Endometrial microvascular endothelial cells (primary cell): ENCODE data around the gene AGAP1. TPM values are rescaled to one million over a fixed set of nuclear protein-coding genes. Genes with fewer than 3 reads are reported as not detected.

Source experiments
- in situ Hi-C: cut with HindIII; loops from 2 replicates; pipeline ENCODE4 v1.10.0; 2017; ENCODE audit warnings: low sequenced_read_pairs, low pct_unique_long_range_greater_than_20kb; ENCODE audit errors: inconsistent ontology term
- total RNA-seq: library from RNA; depleted of rRNA; stranded (reverse); fragments of >200 nt; gene quantifications from one replicate; pipeline ENCODE4 v1.2.3, GENCODE V29; 2015; ENCODE audit errors: inconsistent ontology term

Gene AGAP1
- total RNA-seq, 1 donor from 2014 or later: 19.4 TPM

- in situ Hi-C loops: no loop called here
These were observed 115.9 kb downstream of the AGAP1 start for GRCh38 chr2:235609746-235610145.

- in situ Hi-C loops: no loop called here
These were observed 116.9 kb downstream of the AGAP1 start for GRCh38 chr2:235610696-235611257.

- in situ Hi-C loops: no loop called here
These were observed 117.5 kb downstream of the AGAP1 start for GRCh38 chr2:235611349-235611748.

- in situ Hi-C loops: no loop called here
These were observed 117.9 kb downstream of the AGAP1 start for GRCh38 chr2:235611756-235612155.

- in situ Hi-C loops: no loop called here
These were observed 118.5 kb downstream of the AGAP1 start for GRCh38 chr2:235612181-235612950.

- in situ Hi-C loops: no loop called here
These were observed 119.8 kb downstream of the AGAP1 start for GRCh38 chr2:235613649-235614048.

GRCh38 chr2:235614176-235614860 lies 120.5 kb downstream of the AGAP1 start:
- in situ Hi-C loops: no loop called here

GRCh38 chr2:235614900-235615712 lies 121.3 kb downstream of the AGAP1 start:
- in situ Hi-C loops: no loop called here

- in situ Hi-C loops: no loop called here
These were observed 123.0 kb downstream of the AGAP1 start for GRCh38 chr2:235616885-235617284.

GRCh38 chr2:235618039-235618438 lies 124.2 kb downstream of the AGAP1 start:
- in situ Hi-C loops: no loop called here

- in situ Hi-C loops: no loop called here
These were observed 125.7 kb downstream of the AGAP1 start for GRCh38 chr2:235619544-235619943.

- in situ Hi-C loops: no loop called here
These were observed 127.9 kb downstream of the AGAP1 start for GRCh38 chr2:235621736-235622135.

- in situ Hi-C loops: no loop called here
These were observed 129.3 kb downstream of the AGAP1 start for GRCh38 chr2:235623111-235623510.

GRCh38 chr2:235623752-235624151 lies 129.9 kb downstream of the AGAP1 start:
- in situ Hi-C loops: no loop called here

- in situ Hi-C loops: no loop called here
These were observed 132.8 kb downstream of the AGAP1 start for GRCh38 chr2:235626658-235627057.

- in situ Hi-C loops: no loop called here
These were observed 133.8 kb downstream of the AGAP1 start for GRCh38 chr2:235627682-235628081.

- in situ Hi-C loops: no loop called here
These were observed 137.0 kb downstream of the AGAP1 start for GRCh38 chr2:235630718-235631296.

GRCh38 chr2:235634435-235635158 lies 140.8 kb downstream of the AGAP1 start:
- in situ Hi-C loops: no loop called here
